A204.1 (cell line): ENCODE measurements around the gene COIL.
"Not testable (repeated sequence)": the region's sequence is repeated elsewhere in the genome, so short reads cannot be mapped to it uniquely, and the experiment has no call there.

Source experiments
- FAIRE-seq: peaks from 2 replicates; lab custom pipeline; 2012; peaks lifted over from hg19 to GRCh38; lab: Jason Lieb, UNC

COIL gene

DNA sequence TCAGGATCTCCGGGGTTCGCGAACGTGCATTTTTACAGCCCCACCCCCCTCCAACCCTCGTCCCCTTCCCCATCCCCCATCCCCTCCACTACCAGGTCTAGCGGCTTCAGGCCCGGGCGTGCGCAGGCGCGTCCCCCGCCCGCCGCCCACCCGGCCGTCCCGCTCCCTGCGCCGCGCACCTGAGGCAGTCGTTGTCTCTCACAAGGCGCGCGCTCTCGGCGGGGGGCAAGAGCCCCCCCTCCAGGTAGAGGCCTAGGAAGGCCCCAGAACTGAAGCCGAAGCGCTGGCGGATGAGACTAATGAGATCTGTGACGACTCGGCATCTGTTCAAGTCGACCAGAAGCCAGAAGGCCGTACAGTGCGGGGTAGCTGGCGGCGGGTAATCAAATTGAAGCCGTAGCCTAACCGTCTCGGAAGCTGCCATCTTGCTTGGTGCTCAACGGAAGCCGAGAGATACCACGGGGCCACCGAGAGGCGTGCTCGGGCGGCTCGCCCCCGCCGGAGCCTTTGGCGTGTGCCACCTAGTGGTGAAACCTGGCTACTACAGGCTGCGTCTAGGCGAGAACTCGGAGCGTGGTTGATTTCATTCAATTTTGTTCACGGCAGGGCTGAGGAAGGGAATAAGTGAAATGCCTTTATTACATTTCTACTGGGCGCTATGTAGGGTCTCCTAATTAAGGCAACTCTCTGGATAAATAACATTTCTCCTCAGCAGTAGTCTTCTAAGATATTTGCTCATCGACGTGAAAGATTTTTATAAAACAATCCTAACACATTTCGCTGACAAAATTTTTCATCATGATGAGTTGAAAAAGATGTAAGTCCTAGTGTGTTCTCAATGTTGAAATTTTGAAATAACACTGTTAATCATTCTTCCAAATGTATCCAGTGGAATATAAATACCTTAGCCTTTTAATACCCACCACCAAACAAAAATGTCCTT, at the start of gene COIL:
Gene COIL (minus strand): TSS at position 455 of the 943 bp plus-strand sequence. CDS start 31 bp downstream, at position 424.
- FAIRE-seq = no peak

DNA sequence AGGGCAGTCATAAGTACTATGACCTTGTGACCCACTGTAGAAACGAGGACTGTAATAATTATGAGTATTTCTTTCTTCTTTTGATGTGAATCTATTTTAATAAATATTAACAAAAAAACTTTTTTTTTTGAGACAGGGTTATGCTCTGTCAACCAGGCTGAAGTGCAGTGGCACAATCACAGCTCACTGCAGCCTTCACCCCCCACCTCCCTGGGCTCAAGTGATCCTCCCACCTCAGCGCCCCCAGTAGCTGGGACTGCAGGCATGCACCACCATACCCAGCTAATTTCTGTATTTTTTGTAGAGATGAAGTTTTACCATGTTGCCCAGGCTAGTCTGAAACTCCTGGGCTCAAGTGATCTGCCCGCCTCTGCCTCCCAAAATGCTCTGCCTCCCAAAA, 49.6 kb upstream of the COIL start:
- FAIRE-seq = no peak

GRCh38 chr17:57009737-57010445, 49.0 kb upstream of the COIL start:
- FAIRE-seq = no peak

GRCh38 chr17:57008958-57009357, 48.1 kb upstream of the COIL start:
- FAIRE-seq = no peak

- no peak for FAIRE-seq
These were observed 45.2 kb upstream of the COIL start for GRCh38 chr17:57006040-57006439.

DNA sequence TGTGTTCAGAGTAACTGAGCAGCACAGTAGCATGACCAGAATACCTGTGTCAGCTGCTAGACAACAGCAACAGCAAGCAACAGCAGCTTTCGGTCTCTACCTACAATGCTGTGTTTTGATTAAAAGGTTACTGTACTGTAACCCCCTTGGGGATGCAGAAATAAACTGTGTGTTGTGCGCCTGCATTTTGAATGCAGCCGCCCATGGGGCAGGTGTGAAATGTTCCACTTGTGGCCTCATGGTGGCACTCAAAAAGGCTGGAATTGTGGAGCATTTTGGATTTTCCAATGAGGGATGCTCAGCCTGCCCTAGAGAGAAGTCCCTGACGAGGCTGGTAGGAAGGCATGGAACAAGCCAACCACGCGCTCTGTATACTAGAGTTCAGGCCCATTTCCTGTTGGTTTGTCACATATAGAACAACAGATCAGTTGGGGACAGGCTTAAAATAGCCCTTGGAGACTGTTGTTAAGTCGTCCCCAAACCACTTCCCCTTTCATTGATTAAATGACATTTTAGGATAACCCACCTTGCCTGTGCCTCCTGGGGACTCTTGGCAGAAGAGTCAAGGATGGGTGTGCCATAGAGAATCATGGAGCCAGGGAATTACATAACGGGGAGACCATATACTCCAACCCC, 44.2 kb upstream of the COIL start:
- FAIRE-seq = no peak

GRCh38 chr17:57002904-57003303, 42.1 kb upstream of the COIL start:
- no peak for FAIRE-seq

- FAIRE-seq = no peak
These were observed 40.7 kb upstream of the COIL start for GRCh38 chr17:57001541-57001940.

DNA sequence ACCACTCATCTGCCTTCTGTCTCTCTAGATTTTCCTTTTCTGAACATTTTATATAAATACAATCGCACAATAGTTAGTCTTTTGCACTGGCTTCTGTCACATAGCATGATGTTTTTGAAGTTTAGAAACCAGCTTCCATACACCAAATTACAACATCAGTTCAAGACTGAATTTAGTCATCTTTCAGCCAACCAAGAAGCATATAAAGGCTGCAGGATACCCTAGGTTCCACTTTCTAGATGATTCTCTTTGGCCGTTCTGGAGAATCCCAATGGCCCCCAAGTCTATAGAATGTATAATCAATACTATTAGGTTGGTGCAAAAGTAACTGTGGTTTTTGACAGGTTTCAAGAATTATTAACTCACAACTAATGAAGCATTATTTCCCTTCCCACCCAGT, 36.5 kb upstream of the COIL start:
- FAIRE-seq = no peak

DNA sequence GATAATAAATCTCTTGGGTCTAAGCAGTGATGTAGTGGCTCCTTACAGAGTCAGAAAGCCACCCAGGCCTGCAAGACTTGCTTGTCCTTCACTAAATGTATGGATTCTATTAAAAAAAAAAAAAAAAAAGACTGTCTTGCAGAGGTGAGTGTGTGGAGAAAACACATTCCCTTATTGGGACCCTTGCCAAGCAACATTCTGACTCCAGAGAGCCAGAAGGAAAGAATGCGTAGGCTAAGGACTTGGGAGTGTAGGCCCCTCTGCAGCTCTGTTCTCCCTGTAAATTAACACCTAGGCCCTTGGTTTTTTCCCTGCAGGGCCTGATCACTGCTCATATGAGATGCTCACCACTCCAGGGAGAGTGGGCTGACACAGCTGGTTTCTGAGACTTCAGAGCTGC, 34.9 kb upstream of the COIL start:
- FAIRE-seq = no peak

DNA sequence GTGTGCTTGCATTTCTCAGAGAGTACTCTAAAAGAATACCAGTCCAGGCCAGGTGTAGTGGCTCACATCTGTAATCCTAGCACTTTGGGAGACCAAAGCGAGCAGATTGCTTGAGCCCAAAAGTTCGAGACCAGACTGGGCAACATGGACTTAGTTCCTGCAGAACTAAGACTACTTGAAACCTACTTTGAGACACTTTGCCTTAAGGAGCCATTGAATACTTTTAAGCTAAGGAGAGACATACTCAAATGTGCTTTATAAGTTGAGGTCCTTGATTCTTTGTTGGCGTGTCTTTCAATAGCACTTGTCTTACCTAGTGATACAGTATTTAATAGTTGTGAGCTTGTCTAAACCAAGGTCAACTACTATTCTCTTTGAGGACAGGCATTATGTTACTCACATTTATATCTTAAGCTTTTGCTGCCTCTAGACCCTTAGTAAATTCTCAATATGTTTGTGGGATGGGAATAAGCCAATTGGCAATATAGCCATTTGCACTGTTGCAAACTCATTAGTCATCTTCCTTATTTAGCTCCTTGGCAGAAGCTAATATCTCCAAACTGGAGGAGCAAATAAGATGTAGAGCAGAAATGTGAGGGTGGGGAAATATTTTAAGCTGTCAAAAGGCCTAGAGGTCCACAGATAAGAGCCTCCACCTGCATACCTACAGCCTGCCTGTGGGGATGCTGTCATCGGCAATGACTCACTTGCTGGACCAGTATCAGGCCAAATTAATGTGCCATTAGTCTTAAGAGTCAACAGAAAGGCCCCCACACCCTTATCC, 33.4 kb upstream of the COIL start:
- no peak for FAIRE-seq

DNA sequence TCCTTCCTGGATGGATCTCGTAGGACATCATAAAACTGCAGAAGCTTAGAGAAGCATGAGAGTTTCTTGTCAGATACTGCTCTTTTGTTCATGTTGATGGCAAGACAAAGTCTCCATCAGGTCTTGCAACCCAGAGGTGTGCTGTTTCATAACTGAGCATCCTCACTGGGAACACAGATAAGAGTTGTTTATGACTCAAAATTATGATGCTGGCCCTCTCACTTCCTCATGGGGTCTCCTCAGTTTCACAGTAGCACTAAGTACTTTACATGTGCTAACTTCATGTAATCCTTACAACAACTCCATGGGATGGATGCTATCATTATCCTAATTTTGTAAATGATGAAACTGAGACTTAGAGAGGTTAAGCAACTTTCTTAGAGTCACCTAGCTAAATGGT, 31.5 kb upstream of the COIL start:
- no peak for FAIRE-seq

GRCh38 chr17:56988901-56989572, 28.2 kb upstream of the COIL start:
- FAIRE-seq = no peak

DNA sequence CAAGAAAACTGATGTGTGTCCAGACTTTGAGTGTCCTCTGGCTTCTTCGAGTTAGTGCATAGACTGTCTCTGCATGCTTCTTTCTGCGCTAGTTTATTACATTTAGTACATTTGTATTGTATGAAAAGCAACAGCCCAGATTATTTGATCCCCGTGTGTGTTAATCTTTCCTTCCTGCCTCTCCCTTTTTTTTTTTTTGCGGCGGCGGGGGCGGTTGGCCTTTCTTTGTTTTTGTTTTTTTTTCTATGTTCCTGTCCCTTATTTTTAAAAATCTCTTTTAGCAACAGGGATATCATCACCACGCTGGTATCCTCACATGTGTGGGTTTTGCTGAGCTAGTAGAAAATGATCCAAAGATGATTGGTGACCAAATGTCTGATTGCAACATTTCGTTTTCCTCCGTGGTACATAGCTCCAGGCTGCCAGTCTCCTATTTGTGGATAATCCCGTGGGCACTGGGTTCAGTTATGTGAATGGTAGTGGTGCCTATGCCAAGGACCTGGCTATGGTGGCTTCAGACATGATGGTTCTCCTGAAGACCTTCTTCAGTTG, 26.5 kb upstream of the COIL start:
- FAIRE-seq = no peak

DNA sequence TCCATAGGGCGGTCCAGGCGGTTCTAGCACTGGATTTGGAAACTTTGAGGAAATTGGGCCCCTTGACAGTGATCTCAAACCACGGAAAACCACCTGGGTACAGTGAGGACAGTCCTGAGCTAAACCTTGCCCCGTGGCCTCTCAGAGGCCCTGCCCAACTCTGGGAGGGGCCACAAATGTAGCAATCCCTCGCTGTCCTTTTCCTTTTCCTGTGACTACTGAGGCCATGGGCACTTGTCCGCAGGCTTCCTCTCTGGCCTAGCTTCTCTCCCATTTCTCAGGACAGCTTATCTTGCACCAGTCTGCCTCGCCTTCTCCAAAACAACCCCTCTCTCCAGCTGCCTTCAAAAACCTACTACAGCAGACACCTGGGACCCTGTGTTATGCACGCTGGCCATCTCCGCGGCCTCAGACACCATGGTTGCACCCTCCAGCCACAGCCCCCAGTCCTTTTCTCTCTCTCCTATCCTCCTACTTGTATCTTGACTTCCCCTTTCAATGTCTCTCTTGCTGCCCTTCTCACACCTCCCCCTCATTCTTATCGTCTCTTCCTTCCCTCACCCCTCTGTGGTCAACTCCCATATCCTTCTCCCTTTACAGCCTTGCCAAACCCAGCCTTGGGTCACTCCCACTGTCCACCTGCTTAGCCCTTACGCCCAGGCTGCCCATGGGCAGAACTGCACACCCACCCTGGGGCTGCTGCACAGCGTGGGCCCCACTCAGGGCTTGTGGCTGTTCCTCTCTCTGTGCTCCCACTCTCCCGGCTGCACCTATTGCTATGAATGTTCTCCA, 24.7 kb upstream of the COIL start:
- no peak for FAIRE-seq

DNA sequence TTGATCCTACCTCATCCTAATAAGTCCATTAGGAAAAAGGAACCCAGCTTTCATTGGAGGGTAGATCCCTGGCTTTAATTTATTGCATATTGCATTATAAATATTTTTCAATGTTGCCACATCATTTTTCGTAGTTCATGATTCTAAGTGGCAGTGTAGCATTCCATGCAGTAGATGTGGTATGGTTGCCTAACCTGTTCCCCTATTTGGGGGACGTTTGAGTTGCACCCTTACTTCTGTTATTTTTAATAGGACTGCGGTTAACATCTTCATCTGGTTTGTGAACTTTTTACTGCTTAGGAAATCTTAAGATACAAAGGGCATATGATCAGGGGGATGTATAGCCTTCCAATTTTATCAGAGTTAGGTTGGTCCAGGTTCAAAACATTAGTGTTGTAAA, 22.5 kb upstream of the COIL start:
- FAIRE-seq = no peak

GRCh38 chr17:56982312-56982711, 21.5 kb upstream of the COIL start:
- no peak for FAIRE-seq

DNA sequence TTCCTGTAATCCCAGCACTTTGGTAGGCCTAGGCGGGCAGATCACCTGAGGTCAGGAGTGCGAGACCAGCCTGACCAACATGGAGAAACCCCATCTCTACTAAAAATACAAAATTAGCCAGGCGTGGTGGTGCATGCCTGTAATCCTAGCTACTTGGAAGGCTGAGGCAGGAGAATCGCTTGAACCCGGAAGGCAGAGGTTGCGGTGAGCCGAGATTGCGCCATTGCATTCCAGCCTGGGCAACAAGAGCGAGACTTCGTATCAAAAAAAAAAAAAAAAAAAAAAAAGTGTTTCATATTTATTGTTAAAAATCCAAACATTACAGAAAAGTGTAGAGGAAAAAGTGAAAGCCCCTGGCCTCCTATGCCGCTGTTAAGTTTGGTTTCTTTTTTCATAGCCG, 19.7 kb upstream of the COIL start:
- not testable (repeated sequence) for FAIRE-seq

- no peak for FAIRE-seq
These were observed 18.2 kb upstream of the COIL start for GRCh38 chr17:56979091-56979480.

DNA sequence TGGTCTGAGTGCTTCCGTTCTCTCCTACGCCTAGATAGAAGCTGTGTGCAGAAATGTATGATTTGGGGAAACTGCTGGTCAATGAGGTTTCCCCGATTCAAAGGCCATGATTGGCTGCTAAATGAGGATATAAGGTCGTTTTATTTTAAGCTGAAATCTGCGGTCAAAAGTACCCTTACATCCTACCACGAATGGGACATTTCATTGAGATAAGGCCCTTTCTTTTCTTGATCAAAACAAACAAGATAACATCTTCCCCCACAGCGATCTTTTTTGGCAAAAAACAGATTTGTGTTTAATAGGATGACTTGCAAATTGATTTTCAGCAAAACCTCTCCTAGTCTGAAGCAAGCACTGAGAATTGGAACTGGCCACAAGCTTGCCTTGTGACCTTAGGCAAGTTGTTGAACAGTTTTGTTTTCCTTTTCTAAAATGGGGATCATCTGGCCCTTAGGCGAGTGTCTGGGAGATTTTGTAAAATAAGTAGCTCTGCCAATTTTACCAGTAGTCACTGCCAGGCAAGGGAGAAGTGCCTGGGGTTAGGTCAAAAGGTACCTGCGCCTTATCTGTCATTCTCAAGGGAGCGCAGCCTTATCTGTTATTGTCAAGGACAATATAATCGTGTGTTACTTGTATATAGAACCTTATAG, 17.7 kb upstream of the COIL start:
- no peak for FAIRE-seq
